Colonic mucosa (tissue), 4 donors: ENCODE results near the gene C3orf22. TPM values are rescaled to one million over a fixed set of nuclear protein-coding genes. Genes with fewer than 3 reads are reported as not detected.
"Not testable (repeated sequence)": the region's sequence is repeated elsewhere in the genome, so short reads cannot be mapped to it uniquely, and the experiment has no call there.

ENCODE experiments used
- DNase-seq: peaks from one replicate; pipeline ENCODE4 v3.0.0-alpha.2; 2020
- H3K27ac ChIP-seq: fragments of 200-600 bp; one replicate; pipeline ENCODE4 v1.8.0; 2021
- H3K27me3 ChIP-seq: fragments of 200-600 bp; one replicate; pipeline ENCODE4 v1.8.0; 2021
- H3K36me3 ChIP-seq: fragments of 200-600 bp; one replicate; pipeline ENCODE4 v1.8.0; 2021
- H3K4me1 ChIP-seq: fragments of 200-600 bp; one replicate; pipeline ENCODE4 v1.8.0; 2021; ENCODE audit warnings: mild to moderate bottlenecking
- H3K4me3 ChIP-seq: fragments of 200-600 bp; one replicate; pipeline ENCODE4 v1.8.0; 2021
- H3K9ac ChIP-seq, 2 donors: one replicate each; pipeline ENCODE4 v1.7.0; 2013; ENCODE audit warnings: control low read depth in 2 of 2, low read depth in 2 of 2, low read length in 2 of 2
- H3K9me3 ChIP-seq: fragments of 200-600 bp; one replicate; pipeline ENCODE4 v1.8.0; 2021
- intact Hi-C: fragments of 100-400 bp; cut with DNase I; formaldehyde crosslinking; loops from one replicate; pipeline ENCODE4 v1.14.1; 2022
- total RNA-seq, 2 donors: library from RNA; stranded (reverse); fragmentation: NEBNext Ultra II Directional in 1 of 2; extraction: Animal tissue kit (Norgen Biotek cat#: 25700) in 1 of 2; gene quantifications; one replicate each; pipeline ENCODE4 v1.2.1, GENCODE V29; 2021
- TF ChIP-seq, protein P1 (sequence below): fragments of 200-600 bp; IDR thresholded peaks from one replicate; pipeline ENCODE4 v1.8.0; 2022; ENCODE audit warnings: antibody characterized with exemption, mild to moderate bottlenecking
- donor health status: healthy.
- donor health status: DM: no; HTN: no; CAD: no.
- donor health status: DM: no; HTN: no; CAD: no.

C3orf22 gene, protein sequence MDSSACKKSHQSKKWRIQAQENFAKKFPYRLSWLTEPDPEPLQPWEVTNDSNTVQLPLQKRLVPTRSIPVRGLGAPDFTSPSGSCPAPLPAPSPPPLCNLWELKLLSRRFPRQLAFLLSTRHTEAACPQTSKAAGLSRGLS
- total RNA-seq, result not detected

- H3K36me3 ChIP-seq, result no peaks in the 10 kb centered on the region
- no peak within 1 kb of the TSS for H3K4me3 ChIP-seq
- TF ChIP-seq, protein P1, sequence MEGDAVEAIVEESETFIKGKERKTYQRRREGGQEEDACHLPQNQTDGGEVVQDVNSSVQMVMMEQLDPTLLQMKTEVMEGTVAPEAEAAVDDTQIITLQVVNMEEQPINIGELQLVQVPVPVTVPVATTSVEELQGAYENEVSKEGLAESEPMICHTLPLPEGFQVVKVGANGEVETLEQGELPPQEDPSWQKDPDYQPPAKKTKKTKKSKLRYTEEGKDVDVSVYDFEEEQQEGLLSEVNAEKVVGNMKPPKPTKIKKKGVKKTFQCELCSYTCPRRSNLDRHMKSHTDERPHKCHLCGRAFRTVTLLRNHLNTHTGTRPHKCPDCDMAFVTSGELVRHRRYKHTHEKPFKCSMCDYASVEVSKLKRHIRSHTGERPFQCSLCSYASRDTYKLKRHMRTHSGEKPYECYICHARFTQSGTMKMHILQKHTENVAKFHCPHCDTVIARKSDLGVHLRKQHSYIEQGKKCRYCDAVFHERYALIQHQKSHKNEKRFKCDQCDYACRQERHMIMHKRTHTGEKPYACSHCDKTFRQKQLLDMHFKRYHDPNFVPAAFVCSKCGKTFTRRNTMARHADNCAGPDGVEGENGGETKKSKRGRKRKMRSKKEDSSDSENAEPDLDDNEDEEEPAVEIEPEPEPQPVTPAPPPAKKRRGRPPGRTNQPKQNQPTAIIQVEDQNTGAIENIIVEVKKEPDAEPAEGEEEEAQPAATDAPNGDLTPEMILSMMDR, result no peak
- peak; percentile 8 for DNase-seq
- H3K27me3 ChIP-seq, result no peaks in the 10 kb centered on the region
- no peak within 1 kb of the TSS for H3K27ac ChIP-seq
- intact Hi-C loops, result no loop called here
- H3K9me3 ChIP-seq, result no peaks in the 10 kb centered on the region
- no peaks in the 10 kb centered on the region for H3K4me1 ChIP-seq
- H3K9ac ChIP-seq, result no peak within 1 kb of the TSS
These were observed at the start of gene C3orf22 for GRCh38 chr3:126558336-126559071. Gene C3orf22, minus strand, starts transcription at chr3:126558932. Its CDS starts 5,542 bp downstream, at chr3:126553390.

- Histone ChIP-seq H3K27ac (no peak overlapping the region), H3K4me1 (no peaks in the 10 kb centered on the region), H3K9ac (no peak overlapping the region), H3K9me3 (no peaks in the 10 kb centered on the region), H3K4me3 (no peak overlapping the region), H3K36me3 (no peaks in the 10 kb centered on the region), H3K27me3 (no peaks in the 10 kb centered on the region)
- TF ChIP-seq, protein P1, result no peak
- intact Hi-C loops, result no loop called here
- DNase-seq, result no peak
These were observed 48.6 kb upstream of the C3orf22 start for GRCh38 chr3:126607214-126607908.

GRCh38 chr3:126606001-126606400, 47.3 kb upstream of the C3orf22 start:
- intact Hi-C loops, result no loop called here
- DNase-seq, result no peak
- Histone ChIP-seq H3K4me3 (no peak overlapping the region), H3K27ac (no peak overlapping the region), H3K9me3 (no peaks in the 10 kb centered on the region), H3K4me1 (no peaks in the 10 kb centered on the region), H3K27me3 (no peaks in the 10 kb centered on the region), H3K9ac (no peak overlapping the region), H3K36me3 (no peaks in the 10 kb centered on the region)
- TF ChIP-seq, protein P1, result no peak

- no peak for DNase-seq
- Histone ChIP-seq H3K36me3 (no peaks in the 10 kb centered on the region), H3K4me3 (no peak overlapping the region), H3K9ac (no peak overlapping the region), H3K27ac (no peak overlapping the region), H3K4me1 (no peaks in the 10 kb centered on the region), H3K9me3 (no peaks in the 10 kb centered on the region), H3K27me3 (no peaks in the 10 kb centered on the region)
- TF ChIP-seq, protein P1, result no peak
- intact Hi-C loops, result no loop called here
These were observed 46.0 kb upstream of the C3orf22 start for GRCh38 chr3:126604691-126605090.

DNA sequence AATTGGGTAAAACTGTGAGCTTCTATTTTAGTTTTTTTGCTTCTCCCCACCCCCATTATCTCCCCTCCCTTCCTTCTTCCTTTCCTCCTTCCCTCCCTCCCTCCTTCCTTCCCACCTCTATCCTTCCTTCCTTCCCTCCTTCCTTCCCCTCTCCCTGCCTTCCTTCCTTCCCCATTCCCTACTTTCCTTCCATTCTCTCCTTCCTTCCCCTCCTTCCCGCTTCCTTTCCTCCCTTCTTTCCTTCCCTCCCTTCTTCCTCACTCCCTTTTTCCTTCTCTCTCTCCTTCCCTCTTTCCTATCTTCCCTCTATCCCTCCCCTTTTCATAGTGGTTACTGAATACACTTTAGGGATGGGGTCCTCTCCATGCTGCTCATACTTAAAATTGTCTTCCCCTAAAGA, 40.4 kb upstream of the C3orf22 start:
- no peaks in the 10 kb centered on the region for H3K27me3 ChIP-seq
- H3K4me1 ChIP-seq, result no peaks in the 10 kb centered on the region
- DNase-seq, result no peak
- H3K4me3 ChIP-seq, result no peak overlapping the region
- H3K9me3 ChIP-seq, result no peaks in the 10 kb centered on the region
- H3K9ac ChIP-seq, result no peak overlapping the region
- intact Hi-C loops, result no loop called here
- H3K36me3 ChIP-seq, result no peaks in the 10 kb centered on the region
- TF ChIP-seq, protein P1, result no peak
- H3K27ac ChIP-seq, result no peak overlapping the region

GRCh38 chr3:126595479-126595878, 36.7 kb upstream of the C3orf22 start:
- H3K4me1 ChIP-seq, DNase-seq, H3K27ac ChIP-seq, H3K36me3 ChIP-seq, intact Hi-C loops, H3K9me3 ChIP-seq, H3K27me3 ChIP-seq, H3K4me3 ChIP-seq, H3K9ac ChIP-seq: not testable (repeated sequence)

DNA sequence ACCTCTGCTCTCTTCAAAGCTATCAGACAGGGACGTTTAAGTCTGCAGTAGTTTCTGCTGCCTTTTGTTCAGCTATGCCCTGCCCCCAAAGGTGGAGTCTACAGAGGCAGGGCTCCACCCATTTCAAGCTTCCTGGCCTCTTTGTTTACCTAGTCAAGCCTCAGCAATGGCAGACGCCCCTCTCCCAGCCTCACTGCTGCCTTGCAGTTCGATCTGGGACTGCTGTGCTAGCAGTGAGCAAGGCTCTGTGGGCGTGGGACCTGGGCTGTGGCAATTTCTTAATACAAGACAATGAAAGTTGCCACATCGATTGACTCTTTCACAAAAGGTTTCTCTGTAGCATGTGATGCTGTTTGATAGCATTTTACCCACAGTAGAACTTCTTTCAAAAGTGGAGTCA, 32.8 kb upstream of the C3orf22 start:
- H3K4me3 ChIP-seq, H3K9ac ChIP-seq, H3K36me3 ChIP-seq, H3K27me3 ChIP-seq, intact Hi-C loops, DNase-seq, H3K27ac ChIP-seq, H3K4me1 ChIP-seq, H3K9me3 ChIP-seq: not testable (repeated sequence)
